Osteoblast (primary cell): ENCODE data around the gene SEMA6B. TPM values are rescaled to one million over a fixed set of nuclear protein-coding genes. Genes with fewer than 3 reads are reported as not detected.

Source experiments
- DNase-seq: peaks from one replicate; pipeline ENCODE4 v3.0.0; 2011; ENCODE audit warnings: low spot score, mixed read lengths; ENCODE audit not compliant: insufficient read length; ENCODE audit errors: missing footprints
- H2AFZ ChIP-seq: 2 replicates; pipeline ENCODE4 v1.6.0; 2011; ENCODE audit warnings: mild to moderate bottlenecking, low read length
- H3K27ac ChIP-seq: 2 replicates; pipeline ENCODE4 v1.5.1; 2011; ENCODE audit warnings: mild to moderate bottlenecking, low read depth, low read length, moderate library complexity
- H3K27me3 ChIP-seq: 2 replicates; pipeline ENCODE4 v1.6.0; 2012; ENCODE audit warnings: mild to moderate bottlenecking, control low read depth, inconsistent platforms, low read length, moderate library complexity; ENCODE audit not compliant: insufficient read depth
- H3K36me3 ChIP-seq: 2 replicates; pipeline ENCODE4 v1.5.1; 2011; ENCODE audit warnings: mild to moderate bottlenecking, low read length, control low read depth, moderate library complexity; ENCODE audit not compliant: insufficient read depth
- H3K4me1 ChIP-seq: 2 replicates; pipeline ENCODE4 v1.5.1; 2011; ENCODE audit warnings: mild to moderate bottlenecking, low read length, control low read depth, moderate library complexity; ENCODE audit not compliant: insufficient read depth
- H3K4me2 ChIP-seq: 2 replicates; pipeline ENCODE4 v1.6.0; 2011; ENCODE audit warnings: mild to moderate bottlenecking, low read length; ENCODE audit not compliant: insufficient read depth
- H3K4me3 ChIP-seq: fragments of 200-600 bp; sonication (generic); 3 replicates; pipeline ENCODE4 v1.5.1; 2012; ENCODE audit warnings: mild to moderate bottlenecking, low read length, inconsistent platforms; ENCODE audit not compliant: insufficient read depth
- H3K79me2 ChIP-seq: 2 replicates; pipeline ENCODE4 v1.6.0; 2012; ENCODE audit warnings: mild to moderate bottlenecking, low read length, control low read depth, inconsistent platforms; ENCODE audit not compliant: insufficient read depth
- H3K9me3 ChIP-seq: 2 replicates; pipeline ENCODE4 v1.5.1; 2011; ENCODE audit warnings: low read depth, low read length, control low read depth
- H4K20me1 ChIP-seq: 2 replicates; pipeline ENCODE4 v1.6.0; 2012; ENCODE audit warnings: mild to moderate bottlenecking, low read length, control low read depth; ENCODE audit not compliant: insufficient read depth
- total RNA-seq: library from RNA; depleted of rRNA; stranded (reverse); fragments of >200 nt; gene quantifications from 2 replicates; pipeline ENCODE4 v1.2.3, GENCODE V29; 2012
- TF ChIP-seq, protein P1 (sequence below): IDR thresholded peaks from 2 replicates; pipeline ENCODE4 v1.5.1; 2011; ENCODE audit warnings: mild to moderate bottlenecking, low read depth, low read length, moderate library complexity; ENCODE audit errors: extremely low read depth

The SEMA6B gene
- total RNA-seq, 1 donor: 0.36 TPM

DNA sequence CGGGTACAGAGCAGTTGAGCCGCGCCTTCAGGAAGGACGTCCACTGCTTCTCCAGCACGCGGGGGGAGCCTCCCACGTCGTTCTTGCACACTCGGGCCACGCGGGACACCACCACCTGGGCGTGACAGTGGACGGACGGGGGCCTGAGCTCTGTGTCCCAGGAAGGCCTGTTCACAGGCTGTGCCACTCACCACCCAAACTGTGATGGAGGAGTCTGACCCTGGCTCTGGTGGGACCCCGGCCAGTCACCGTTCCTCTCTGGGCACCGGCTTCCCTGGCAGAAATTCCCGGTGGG is 7.0 kb downstream of the SEMA6B start:
- no peaks in the 10 kb centered on the region for H3K9me3 ChIP-seq
- H3K27ac ChIP-seq: no peak overlapping the region
- no peak overlapping the region for H3K4me2 ChIP-seq
- H3K79me2 ChIP-seq: no peaks in the 10 kb centered on the region
- H2AFZ ChIP-seq: no peak overlapping the region
- H3K27me3 ChIP-seq: no peaks in the 10 kb centered on the region
- no peaks in the 10 kb centered on the region for H4K20me1 ChIP-seq
- H3K36me3 ChIP-seq: no peaks in the 10 kb centered on the region
- TF ChIP-seq, protein P1, sequence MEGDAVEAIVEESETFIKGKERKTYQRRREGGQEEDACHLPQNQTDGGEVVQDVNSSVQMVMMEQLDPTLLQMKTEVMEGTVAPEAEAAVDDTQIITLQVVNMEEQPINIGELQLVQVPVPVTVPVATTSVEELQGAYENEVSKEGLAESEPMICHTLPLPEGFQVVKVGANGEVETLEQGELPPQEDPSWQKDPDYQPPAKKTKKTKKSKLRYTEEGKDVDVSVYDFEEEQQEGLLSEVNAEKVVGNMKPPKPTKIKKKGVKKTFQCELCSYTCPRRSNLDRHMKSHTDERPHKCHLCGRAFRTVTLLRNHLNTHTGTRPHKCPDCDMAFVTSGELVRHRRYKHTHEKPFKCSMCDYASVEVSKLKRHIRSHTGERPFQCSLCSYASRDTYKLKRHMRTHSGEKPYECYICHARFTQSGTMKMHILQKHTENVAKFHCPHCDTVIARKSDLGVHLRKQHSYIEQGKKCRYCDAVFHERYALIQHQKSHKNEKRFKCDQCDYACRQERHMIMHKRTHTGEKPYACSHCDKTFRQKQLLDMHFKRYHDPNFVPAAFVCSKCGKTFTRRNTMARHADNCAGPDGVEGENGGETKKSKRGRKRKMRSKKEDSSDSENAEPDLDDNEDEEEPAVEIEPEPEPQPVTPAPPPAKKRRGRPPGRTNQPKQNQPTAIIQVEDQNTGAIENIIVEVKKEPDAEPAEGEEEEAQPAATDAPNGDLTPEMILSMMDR: no peak
- no peak overlapping the region for H3K4me3 ChIP-seq
- no peaks in the 10 kb centered on the region for H3K4me1 ChIP-seq
- no peak for DNase-seq

DNA sequence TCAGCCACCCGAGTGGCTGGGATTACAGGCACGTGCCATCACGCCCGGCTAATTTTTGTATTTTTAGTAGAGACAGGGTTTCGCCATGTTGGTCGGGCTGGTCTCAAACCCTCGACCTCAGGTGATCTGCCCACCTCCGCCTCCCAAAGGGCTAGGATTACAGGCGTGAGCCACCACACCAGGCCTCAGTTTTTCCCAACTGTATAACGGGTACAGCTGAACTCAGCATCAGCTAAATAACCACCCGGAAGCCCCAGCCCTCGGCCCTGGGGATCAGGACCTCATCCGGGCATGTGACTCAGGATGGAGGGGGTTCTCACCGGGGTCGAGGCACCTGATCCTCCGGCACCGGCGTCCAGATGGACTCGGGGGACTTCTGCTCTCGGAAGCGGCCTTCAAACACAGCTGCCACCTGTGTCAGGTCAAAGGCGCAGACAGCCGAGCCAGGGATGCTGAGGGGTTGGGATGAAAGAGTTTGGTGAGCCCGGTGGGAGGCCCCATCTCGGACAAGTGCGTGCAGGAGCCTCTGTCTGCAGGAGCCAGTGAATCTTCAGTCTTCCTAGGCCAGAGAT is 8.9 kb downstream of the SEMA6B start:
- no peak for DNase-seq

DNA sequence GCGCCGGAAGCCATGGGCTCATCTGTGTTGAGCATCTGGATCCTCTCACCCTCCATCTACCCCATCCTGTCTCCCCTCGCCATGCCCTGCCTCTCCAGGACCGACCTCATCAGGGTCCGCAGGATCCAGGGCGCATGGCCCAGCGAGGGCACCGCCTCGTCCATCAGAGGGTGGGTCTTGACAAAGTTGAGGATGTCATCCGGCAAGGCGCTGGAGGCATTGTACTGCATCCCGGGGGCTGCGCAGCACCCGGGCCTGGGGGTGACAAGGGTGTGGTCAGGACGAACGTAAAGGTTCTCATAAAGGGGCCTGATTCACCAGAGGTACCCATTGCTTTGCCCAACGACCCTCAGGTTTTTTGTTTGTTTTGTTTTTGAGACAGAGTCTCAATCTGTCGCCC is 9.5 kb downstream of the SEMA6B start:
- DNase-seq: no peak
- Histone ChIP-seq H3K79me2 (no peaks in the 10 kb centered on the region), H3K27me3 (no peaks in the 10 kb centered on the region), H4K20me1 (no peaks in the 10 kb centered on the region), H3K4me3 (no peak overlapping the region), H3K9me3 (no peaks in the 10 kb centered on the region), H3K4me2 (no peak overlapping the region), H3K4me1 (no peaks in the 10 kb centered on the region), H2AFZ (no peak overlapping the region), H3K27ac (no peak overlapping the region), H3K36me3 (no peaks in the 10 kb centered on the region)
- TF ChIP-seq, protein P1: no peak

More for the DNA sequence above, 8.9 kb downstream of the SEMA6B start:
- Histone ChIP-seq H4K20me1 (no peaks in the 10 kb centered on the region), H3K4me3 (no peak overlapping the region), H3K27me3 (no peaks in the 10 kb centered on the region), H3K36me3 (no peaks in the 10 kb centered on the region), H3K4me2 (no peak overlapping the region), H3K27ac (no peak overlapping the region), H2AFZ (no peak overlapping the region), H3K79me2 (no peaks in the 10 kb centered on the region), H3K9me3 (no peaks in the 10 kb centered on the region), H3K4me1 (no peaks in the 10 kb centered on the region)
- TF ChIP-seq, protein P1: no peak

DNA sequence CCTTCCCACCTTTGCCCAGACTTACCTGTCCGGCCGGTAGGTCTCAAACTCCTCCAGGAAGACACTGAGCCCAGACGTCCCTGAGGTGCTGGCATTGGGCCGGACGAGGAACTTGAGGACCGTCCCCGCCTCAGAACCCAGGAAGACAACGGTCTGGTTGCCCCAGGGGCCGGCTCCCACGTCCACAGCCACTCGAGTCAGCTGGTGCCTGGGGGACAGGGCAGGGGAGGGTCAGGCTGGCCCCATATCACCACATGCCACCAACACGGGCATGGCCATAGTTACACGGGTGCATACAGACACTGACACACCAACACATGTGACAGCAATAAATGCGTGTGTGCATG is 11.3 kb downstream of the SEMA6B start:
- Histone ChIP-seq H3K4me2 (no peak overlapping the region), H3K27me3 (no peaks in the 10 kb centered on the region), H4K20me1 (no peaks in the 10 kb centered on the region), H3K4me3 (no peak overlapping the region), H3K9me3 (no peaks in the 10 kb centered on the region), H2AFZ (no peak overlapping the region), H3K36me3 (no peaks in the 10 kb centered on the region), H3K79me2 (no peaks in the 10 kb centered on the region), H3K4me1 (no peaks in the 10 kb centered on the region), H3K27ac (no peak overlapping the region)
- no peak for DNase-seq
- TF ChIP-seq, protein P1: no peak
